Iris pigment epithelial cell (primary cell): ENCODE results near the gene ERVH48-1.
"Not testable (repeated sequence)": the region's sequence is repeated elsewhere in the genome, so short reads cannot be mapped to it uniquely, and the experiment has no call there.

Source experiments
- DNase-seq: peaks from one replicate; pipeline ENCODE4 v3.0.0-alpha.2; 2011; ENCODE audit warnings: low read depth

ERVH48-1 gene

GRCh38 chr21:42903817-42904216, 21.6 kb downstream of the ERVH48-1 start:
- no peak for DNase-seq

- no peak for DNase-seq
Measured at GRCh38 chr21:42900446-42900845, 25.0 kb downstream of the ERVH48-1 start.

- DNase-seq: peak; percentile 97
Measured at GRCh38 chr21:42892931-42893755, 32.3 kb downstream of the ERVH48-1 start, which contains the start of gene NDUFV3. NDUFV3 (plus strand) TSS chr21:42893309; CDS start chr21:42893334, 25 bp downstream.

DNA sequence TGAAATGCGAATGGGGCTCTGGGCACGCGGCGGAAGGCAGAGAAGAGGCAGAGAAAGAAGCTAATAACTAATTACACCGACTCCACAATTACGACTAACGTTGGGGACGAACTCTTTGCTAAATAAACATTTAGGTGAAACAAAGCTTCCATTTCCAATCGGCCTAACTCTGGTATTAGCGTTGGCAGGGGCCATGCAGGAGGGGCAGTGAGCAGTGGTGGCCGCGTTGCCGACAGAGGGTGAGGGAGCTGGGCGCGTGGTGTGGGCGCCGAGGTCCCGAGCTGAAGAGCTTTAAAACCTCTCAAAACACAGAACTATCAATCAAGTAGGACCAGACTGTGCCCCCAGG, 32.9 kb downstream of the ERVH48-1 start:
- no peak for DNase-seq

DNA sequence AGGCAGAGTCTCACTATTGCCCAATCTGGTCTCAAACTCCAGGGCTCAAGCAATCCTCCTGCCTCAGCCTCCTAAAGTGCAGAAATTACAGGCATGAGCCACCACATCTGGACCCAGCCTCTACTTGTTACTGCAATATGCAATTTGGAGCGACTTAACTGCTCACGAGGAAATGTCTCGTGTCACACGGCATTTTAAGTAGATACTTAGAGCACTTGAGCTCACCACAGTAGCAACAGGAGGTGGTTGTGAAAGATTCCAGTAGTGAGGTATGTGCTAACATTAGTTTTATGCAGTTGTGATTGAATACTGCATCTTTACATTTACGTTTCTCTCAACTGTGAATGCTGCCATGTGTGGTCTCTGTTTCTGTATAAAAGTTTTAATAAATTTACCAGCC, 38.1 kb downstream of the ERVH48-1 start:
- no peak for DNase-seq

GRCh38 chr21:42883921-42884320, 41.5 kb downstream of the ERVH48-1 start:
- no peak for DNase-seq

GRCh38 chr21:42880352-42880751, 45.1 kb downstream of the ERVH48-1 start:
- no peak for DNase-seq

- DNase-seq: peak; percentile 98
Measured at GRCh38 chr21:42878993-42879787, 46.2 kb downstream of the ERVH48-1 start, which contains the start of gene WDR4. WDR4 (minus strand) TSS chr21:42879539; CDS start chr21:42879495, 44 bp downstream.

- DNase-seq: no peak
Measured at GRCh38 chr21:42878678-42878992, 46.8 kb downstream of the ERVH48-1 start.

GRCh38 chr21:42875811-42876210, 49.6 kb downstream of the ERVH48-1 start:
- DNase-seq: not testable (repeated sequence)

DNA sequence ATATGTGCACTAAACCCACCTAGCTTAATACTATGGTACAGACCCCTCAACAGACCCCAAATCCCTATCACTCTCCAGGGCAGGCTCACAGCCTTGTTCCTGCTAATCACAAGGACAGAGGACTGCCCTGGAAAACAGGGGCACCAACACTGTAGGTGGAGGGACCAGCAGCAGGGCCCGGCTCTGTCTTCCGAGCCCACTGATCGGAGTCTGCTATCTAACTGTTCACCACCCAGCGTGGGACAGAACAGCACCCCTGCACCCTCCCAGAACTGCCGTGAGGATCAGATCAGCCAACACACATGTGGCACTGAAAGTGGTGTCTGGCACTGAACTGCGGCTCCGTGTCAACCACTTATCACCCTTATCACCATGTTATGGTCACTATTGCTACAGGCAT, 52.3 kb downstream of the ERVH48-1 start:
- no peak for DNase-seq

GRCh38 chr21:42868196-42868595, 57.2 kb downstream of the ERVH48-1 start:
- no peak for DNase-seq
